Measurements from ENCODE around the gene OSBPL6.

DNA sequence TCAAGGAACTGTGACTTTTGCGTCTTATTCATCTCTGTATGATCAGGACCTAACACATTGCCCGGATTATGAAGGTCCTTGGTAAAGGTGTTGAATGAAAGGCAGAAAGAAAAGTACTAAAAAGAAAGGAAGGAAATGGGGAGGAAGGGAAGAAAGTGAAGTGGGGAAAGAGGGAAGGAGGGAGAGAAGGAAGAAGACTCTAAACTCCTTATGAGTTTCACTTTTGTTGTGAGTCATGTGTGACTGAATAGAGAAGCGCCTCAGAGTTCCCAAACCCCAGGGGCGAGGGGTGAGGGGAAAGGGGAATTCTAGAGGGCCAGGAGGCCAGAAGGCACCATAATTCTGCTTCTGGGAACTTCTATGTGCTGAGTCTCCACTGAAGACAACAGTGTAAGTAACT lies 30.9 kb upstream of the OSBPL6 start:
- no peak for TF ChIP-seq ZFP30 (CRISPR knock-in tag; IDR thresholded peaks at IDR 0.05)
- no peak for TF ChIP-seq ZNF70 (CRISPR knock-in tag; IDR thresholded peaks at IDR 0.05)
- no peak for TF ChIP-seq ESRRG (CRISPR knock-in tag; IDR thresholded peaks at IDR 0.05)
- no peak for TF ChIP-seq ISL1 (CRISPR knock-in tag; IDR thresholded peaks at IDR 0.05)
- no peak for TF ChIP-seq PPARA (CRISPR knock-in tag; IDR thresholded peaks at IDR 0.05; ENCODE audit: borderline replicate concordance)
